ENCODE data around the gene MUC12.
A peak's percentile ranks its signal among the peaks of the same experiment; 100 is the strongest.

Gene MUC12

DNA sequence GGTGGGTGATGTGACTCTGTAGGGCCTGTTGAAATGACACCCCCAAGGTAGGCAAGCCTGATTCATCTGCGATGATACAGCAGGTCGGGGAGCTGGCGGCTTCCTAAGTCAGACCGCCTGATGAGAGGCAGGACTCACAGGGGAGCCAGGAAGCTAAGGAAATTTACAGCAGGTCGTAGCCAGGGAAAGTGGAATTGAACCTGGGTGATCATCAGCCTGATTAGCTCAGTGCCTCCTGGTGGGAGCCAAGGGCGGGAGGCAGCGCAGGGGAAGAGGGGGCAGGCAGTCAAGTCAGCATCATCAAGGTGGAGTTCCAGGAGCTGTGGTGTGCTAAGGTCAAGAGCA lies 97.4 kb downstream of the MUC12 start:
- no peaks in the 10 kb centered on the region for H3K36me3 ChIP-seq (ENCODE audit: control insufficient read depth, insufficient read depth, low read length)
- H3K4me1 ChIP-seq (ENCODE audit: control insufficient read depth, insufficient read depth, low read length), result peaks cover 11% of the 10 kb centered on the region
- H3K27ac ChIP-seq (ENCODE audit: low read depth, low read length), result no peak overlapping the region
- H3K9ac ChIP-seq (ENCODE audit: low read length), result peak overlapping the region; percentile 25
- H3K27me3 ChIP-seq (ENCODE audit: control insufficient read depth, insufficient read depth, low read length), result no peaks in the 10 kb centered on the region
- no peaks in the 10 kb centered on the region for H3K9me3 ChIP-seq (ENCODE audit: control insufficient read depth, insufficient read depth, low read depth, low read length)
- H3K4me3 ChIP-seq (ENCODE audit: low read depth, low read length), result peak overlapping the region; percentile 3; the same call in 1 of the 2 replicates

DNA sequence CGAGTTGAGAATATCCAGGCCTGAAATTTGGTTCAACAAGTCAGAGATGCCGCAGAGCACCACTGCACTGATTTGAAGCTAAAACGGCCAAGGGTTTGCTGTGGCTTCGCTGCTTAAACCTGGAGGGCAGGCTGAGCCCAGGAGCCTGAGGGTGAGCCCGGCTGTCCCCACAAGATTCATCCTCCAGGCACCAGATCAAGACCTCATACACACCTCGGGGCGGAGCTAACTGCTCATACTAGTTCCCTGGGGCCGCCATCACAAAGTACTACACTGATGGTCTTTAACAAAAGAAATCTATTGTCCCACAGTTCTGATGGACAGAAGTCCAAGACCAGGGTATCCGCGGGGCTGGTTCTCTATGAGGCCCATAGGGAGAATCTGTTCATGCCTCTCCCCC lies 99.0 kb downstream of the MUC12 start:
- Histone ChIP-seq H3K4me3 (ENCODE audit: low read depth, low read length) (no peak overlapping the region), H3K9ac (ENCODE audit: low read length) (no peak overlapping the region), H3K4me1 (ENCODE audit: control insufficient read depth, insufficient read depth, low read length) (peaks cover 11% of the 10 kb centered on the region), H3K27ac (ENCODE audit: low read depth, low read length) (no peak overlapping the region), H3K27me3 (ENCODE audit: control insufficient read depth, insufficient read depth, low read length) (no peaks in the 10 kb centered on the region), H3K36me3 (ENCODE audit: control insufficient read depth, insufficient read depth, low read length) (no peaks in the 10 kb centered on the region), H3K9me3 (ENCODE audit: control insufficient read depth, insufficient read depth, low read depth, low read length) (no peaks in the 10 kb centered on the region)
